HEK293 (cell line): ENCODE results near the gene TMCC2.

Experiments
- CTCF ChIA-PET: fragments of 350-600 bp; formaldehyde crosslinking; extraction: SDS; loops from one replicate; lab custom pipeline; 2021; ENCODE audit warnings: antibody characterized with exemption; lab: Yijun Ruan, JAX
- POLR2A ChIA-PET: fragments of 300-600 bp; formaldehyde crosslinking; extraction: SDS; loops from one replicate; lab custom pipeline; 2020; ENCODE audit warnings: antibody characterized with exemption, inconsistent platforms; lab: Yijun Ruan, JAX
- H3K27ac ChIP-seq: fragments of 200-500 bp; sonication (Bioruptor generic); 2 replicates; pipeline ENCODE4 v1.5.1; 2014; ENCODE audit warnings: low read depth, low read length, control low read depth, inconsistent platforms; ENCODE audit errors: extremely low read depth
- H3K36me3 ChIP-seq, 2 experiments: fragments of 200-500 bp in 1 of 2; sonication (Bioruptor generic) in 1 of 2; 1 replicate in 1 of 2; 2 replicates in 1 of 2; pipeline ENCODE4 v1.5.1; 2014 to 2017; ENCODE audit warnings: inconsistent platforms in 2 of 2, low read length in 2 of 2; ENCODE audit not compliant: control insufficient read depth in 2 of 2, insufficient read depth in 1 of 2
- H3K4me1 ChIP-seq: fragments of 200-500 bp; sonication (Bioruptor generic); 2 replicates; pipeline ENCODE4 v1.5.1; 2014; ENCODE audit warnings: mild to moderate bottlenecking, low read length, inconsistent platforms; ENCODE audit not compliant: control insufficient read depth, insufficient read depth
- H3K4me3 ChIP-seq: 2 replicates; pipeline ENCODE4 v1.5.1; 2011; ENCODE audit warnings: low read depth, mild to moderate bottlenecking, control low read depth, low read length, moderate library complexity
- H3K9me3 ChIP-seq: fragments of 200-500 bp; sonication (Bioruptor generic); 2 replicates; pipeline ENCODE4 v1.5.1; 2014; ENCODE audit warnings: low read depth, low read length, inconsistent platforms; ENCODE audit not compliant: control insufficient read depth, insufficient read depth
- GLI2 ChIP-seq: fragments of 450-650 bp; formaldehyde crosslinking; IDR thresholded peaks from 2 replicates; pipeline ENCODE4; 2017; ENCODE audit warnings: missing biosample characterization, missing genetic modification characterization, low read depth, borderline replicate concordance
- GLI4 ChIP-seq: fragments of 450-650 bp; formaldehyde crosslinking; IDR thresholded peaks from 2 replicates; pipeline ENCODE4 v1.5.1; 2016; ENCODE audit warnings: missing biosample characterization, missing genetic modification characterization
- GLIS2 ChIP-seq: fragments of 450-650 bp; formaldehyde crosslinking; IDR thresholded peaks from 2 replicates; pipeline ENCODE4 v1.5.1; 2016; ENCODE audit warnings: missing biosample characterization, missing genetic modification characterization
- HIC1 ChIP-seq: fragments of 450-650 bp; formaldehyde crosslinking; IDR thresholded peaks from 2 replicates; pipeline ENCODE4 v1.5.1; 2016; ENCODE audit warnings: missing biosample characterization, missing genetic modification characterization
- SETDB1 ChIP-seq: IDR thresholded peaks from one replicate; pipeline ENCODE4 v1.6.1; 2017; ENCODE audit warnings: mild to moderate bottlenecking, low read length, moderate library complexity, mixed read lengths; ENCODE audit not compliant: insufficient read length
- ZNF157 ChIP-seq: fragments of 450-650 bp; formaldehyde crosslinking; IDR thresholded peaks from 2 replicates; pipeline ENCODE4 v1.5.1; 2016; ENCODE audit warnings: missing biosample characterization, missing genetic modification characterization
- ZNF214 ChIP-seq: fragments of 450-650 bp; formaldehyde crosslinking; IDR thresholded peaks from 2 replicates; pipeline ENCODE4 v1.5.1; 2017; ENCODE audit warnings: missing biosample characterization, mild to moderate bottlenecking, missing genetic modification characterization, borderline replicate concordance
- ZNF248 ChIP-seq: fragments of 450-650 bp; formaldehyde crosslinking; IDR thresholded peaks from 2 replicates; pipeline ENCODE4 v1.5.1; 2017; ENCODE audit warnings: missing biosample characterization, missing genetic modification characterization
- ZNF335 ChIP-seq: fragments of 450-650 bp; formaldehyde crosslinking; conservative IDR thresholded peaks from 2 replicates; pipeline ENCODE4 v1.5.1; 2016; ENCODE audit warnings: missing biosample characterization, missing genetic modification characterization
- ZNF544 ChIP-seq: fragments of 450-650 bp; formaldehyde crosslinking; IDR thresholded peaks from 2 replicates; pipeline ENCODE4 v1.5.0; 2017; ENCODE audit warnings: missing biosample characterization, missing genetic modification characterization
- ZNF580 ChIP-seq: fragments of 450-650 bp; formaldehyde crosslinking; IDR thresholded peaks from 2 replicates; pipeline ENCODE4 v1.5.1; 2016; ENCODE audit warnings: missing biosample characterization, missing genetic modification characterization
- ZNF596 ChIP-seq: fragments of 450-650 bp; IDR thresholded peaks from 2 replicates; pipeline ENCODE4 v1.5.0; 2018; ENCODE audit warnings: missing biosample characterization, mild to moderate bottlenecking, missing genetic modification characterization, moderate library complexity
- ZNF610 ChIP-seq: fragments of 450-650 bp; formaldehyde crosslinking; IDR thresholded peaks from 2 replicates; pipeline ENCODE4 v1.5.1; 2016; ENCODE audit warnings: missing biosample characterization, missing genetic modification characterization, borderline replicate concordance
- ZNF624 ChIP-seq: fragments of 450-650 bp; formaldehyde crosslinking; IDR thresholded peaks from 2 replicates; pipeline ENCODE4 v1.5.1; 2017; ENCODE audit warnings: missing biosample characterization, missing genetic modification characterization
- ZNF654 ChIP-seq: fragments of 450-650 bp; formaldehyde crosslinking; IDR thresholded peaks from 2 replicates; pipeline ENCODE4 v1.5.1; 2016; ENCODE audit warnings: low read depth, missing biosample characterization, missing genetic modification characterization
- ZNF768 ChIP-seq: fragments of 450-650 bp; formaldehyde crosslinking; IDR thresholded peaks from 2 replicates; pipeline ENCODE4 v1.5.1; 2018; ENCODE audit warnings: missing biosample characterization, mild to moderate bottlenecking, missing genetic modification characterization
- ZSCAN30 ChIP-seq: fragments of 450-650 bp; IDR thresholded peaks from 2 replicates; pipeline ENCODE4 v1.5.1; 2018; ENCODE audit warnings: missing biosample characterization, mild to moderate bottlenecking, missing genetic modification characterization, moderate library complexity
- ZXDB ChIP-seq: fragments of 450-650 bp; formaldehyde crosslinking; IDR thresholded peaks from 2 replicates; pipeline ENCODE4 v1.5.1; 2016; ENCODE audit warnings: missing biosample characterization, missing genetic modification characterization
- TF ChIP-seq, protein P1 (sequence below): fragments of 450-650 bp; IDR thresholded peaks from 2 replicates; pipeline ENCODE4 v1.5.1; 2018; ENCODE audit warnings: missing biosample characterization, missing genetic modification characterization
- TF ChIP-seq, protein P2 (sequence below): fragments of 450-650 bp; formaldehyde crosslinking; IDR thresholded peaks from 2 replicates; pipeline ENCODE4 v1.5.1; 2017; ENCODE audit warnings: missing biosample characterization, missing genetic modification characterization
- TF ChIP-seq, protein P3 (sequence below): fragments of 450-650 bp; formaldehyde crosslinking; IDR thresholded peaks from 2 replicates; pipeline ENCODE4 v1.5.1; 2016; ENCODE audit warnings: missing biosample characterization, missing genetic modification characterization
- TF ChIP-seq, protein P4 (sequence below): fragments of 450-650 bp; formaldehyde crosslinking; IDR thresholded peaks from 2 replicates; pipeline ENCODE4 v1.5.1; 2016; ENCODE audit warnings: missing biosample characterization, missing genetic modification characterization

TMCC2 gene

DNA sequence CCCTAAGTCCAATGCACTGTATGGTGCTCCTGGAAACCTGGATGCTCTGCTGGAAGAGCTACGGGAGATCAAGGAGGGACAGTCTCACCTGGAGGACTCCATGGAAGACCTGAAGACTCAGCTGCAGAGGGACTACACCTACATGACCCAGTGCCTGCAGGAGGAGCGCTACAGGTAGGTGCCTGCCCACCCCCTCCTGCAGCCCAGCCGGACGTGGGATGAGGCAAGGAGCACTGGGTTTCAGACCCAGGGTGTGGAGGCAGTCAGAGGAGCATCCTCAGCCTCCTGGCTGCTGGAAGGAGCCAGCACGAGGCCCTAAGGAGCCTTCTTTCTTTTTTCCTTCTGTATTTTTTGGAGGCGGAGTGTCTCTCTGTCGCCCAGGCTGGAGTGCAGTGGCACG is 42.0 kb downstream of the TMCC2 start:
- Histone ChIP-seq H3K36me3 (peaks cover 0 to 16% of the 10 kb centered on the region in 2 experiments; a peak in 1 of 3 replicates), H3K4me3 (no peak overlapping the region)
- POLR2A ChIA-PET: interaction anchor here (1.0 kb wide), 1 partner anchor 52 kb away, joined by 3 read pairs; the partner anchor contains the start of gene NUAK2
- TF ChIP-seq GLIS2 (tag by site-specific recombination) (no peak), ZNF248 (no peak), ZNF596 (tag by site-specific recombination) (no peak), ZNF580 (tag by site-specific recombination) (no peak), ZNF157 (tag by site-specific recombination) (no peak), HIC1 (no peak), ZNF768 (tag by site-specific recombination) (no peak), ZNF335 (tag by site-specific recombination) (no peak)
- TF ChIP-seq, protein P1, sequence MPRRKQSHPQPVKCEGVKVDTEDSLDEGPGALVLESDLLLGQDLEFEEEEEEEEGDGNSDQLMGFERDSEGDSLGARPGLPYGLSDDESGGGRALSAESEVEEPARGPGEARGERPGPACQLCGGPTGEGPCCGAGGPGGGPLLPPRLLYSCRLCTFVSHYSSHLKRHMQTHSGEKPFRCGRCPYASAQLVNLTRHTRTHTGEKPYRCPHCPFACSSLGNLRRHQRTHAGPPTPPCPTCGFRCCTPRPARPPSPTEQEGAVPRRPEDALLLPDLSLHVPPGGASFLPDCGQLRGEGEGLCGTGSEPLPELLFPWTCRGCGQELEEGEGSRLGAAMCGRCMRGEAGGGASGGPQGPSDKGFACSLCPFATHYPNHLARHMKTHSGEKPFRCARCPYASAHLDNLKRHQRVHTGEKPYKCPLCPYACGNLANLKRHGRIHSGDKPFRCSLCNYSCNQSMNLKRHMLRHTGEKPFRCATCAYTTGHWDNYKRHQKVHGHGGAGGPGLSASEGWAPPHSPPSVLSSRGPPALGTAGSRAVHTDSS (tag by site-specific recombination): no peak
- TF ChIP-seq, protein P2, sequence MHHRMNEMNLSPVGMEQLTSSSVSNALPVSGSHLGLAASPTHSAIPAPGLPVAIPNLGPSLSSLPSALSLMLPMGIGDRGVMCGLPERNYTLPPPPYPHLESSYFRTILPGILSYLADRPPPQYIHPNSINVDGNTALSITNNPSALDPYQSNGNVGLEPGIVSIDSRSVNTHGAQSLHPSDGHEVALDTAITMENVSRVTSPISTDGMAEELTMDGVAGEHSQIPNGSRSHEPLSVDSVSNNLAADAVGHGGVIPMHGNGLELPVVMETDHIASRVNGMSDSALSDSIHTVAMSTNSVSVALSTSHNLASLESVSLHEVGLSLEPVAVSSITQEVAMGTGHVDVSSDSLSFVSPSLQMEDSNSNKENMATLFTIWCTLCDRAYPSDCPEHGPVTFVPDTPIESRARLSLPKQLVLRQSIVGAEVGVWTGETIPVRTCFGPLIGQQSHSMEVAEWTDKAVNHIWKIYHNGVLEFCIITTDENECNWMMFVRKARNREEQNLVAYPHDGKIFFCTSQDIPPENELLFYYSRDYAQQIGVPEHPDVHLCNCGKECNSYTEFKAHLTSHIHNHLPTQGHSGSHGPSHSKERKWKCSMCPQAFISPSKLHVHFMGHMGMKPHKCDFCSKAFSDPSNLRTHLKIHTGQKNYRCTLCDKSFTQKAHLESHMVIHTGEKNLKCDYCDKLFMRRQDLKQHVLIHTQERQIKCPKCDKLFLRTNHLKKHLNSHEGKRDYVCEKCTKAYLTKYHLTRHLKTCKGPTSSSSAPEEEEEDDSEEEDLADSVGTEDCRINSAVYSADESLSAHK (tag by site-specific recombination): no peak
- TF ChIP-seq, protein P3, sequence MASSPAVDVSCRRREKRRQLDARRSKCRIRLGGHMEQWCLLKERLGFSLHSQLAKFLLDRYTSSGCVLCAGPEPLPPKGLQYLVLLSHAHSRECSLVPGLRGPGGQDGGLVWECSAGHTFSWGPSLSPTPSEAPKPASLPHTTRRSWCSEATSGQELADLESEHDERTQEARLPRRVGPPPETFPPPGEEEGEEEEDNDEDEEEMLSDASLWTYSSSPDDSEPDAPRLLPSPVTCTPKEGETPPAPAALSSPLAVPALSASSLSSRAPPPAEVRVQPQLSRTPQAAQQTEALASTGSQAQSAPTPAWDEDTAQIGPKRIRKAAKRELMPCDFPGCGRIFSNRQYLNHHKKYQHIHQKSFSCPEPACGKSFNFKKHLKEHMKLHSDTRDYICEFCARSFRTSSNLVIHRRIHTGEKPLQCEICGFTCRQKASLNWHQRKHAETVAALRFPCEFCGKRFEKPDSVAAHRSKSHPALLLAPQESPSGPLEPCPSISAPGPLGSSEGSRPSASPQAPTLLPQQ (tag by site-specific recombination): no peak
- TF ChIP-seq, protein P4, sequence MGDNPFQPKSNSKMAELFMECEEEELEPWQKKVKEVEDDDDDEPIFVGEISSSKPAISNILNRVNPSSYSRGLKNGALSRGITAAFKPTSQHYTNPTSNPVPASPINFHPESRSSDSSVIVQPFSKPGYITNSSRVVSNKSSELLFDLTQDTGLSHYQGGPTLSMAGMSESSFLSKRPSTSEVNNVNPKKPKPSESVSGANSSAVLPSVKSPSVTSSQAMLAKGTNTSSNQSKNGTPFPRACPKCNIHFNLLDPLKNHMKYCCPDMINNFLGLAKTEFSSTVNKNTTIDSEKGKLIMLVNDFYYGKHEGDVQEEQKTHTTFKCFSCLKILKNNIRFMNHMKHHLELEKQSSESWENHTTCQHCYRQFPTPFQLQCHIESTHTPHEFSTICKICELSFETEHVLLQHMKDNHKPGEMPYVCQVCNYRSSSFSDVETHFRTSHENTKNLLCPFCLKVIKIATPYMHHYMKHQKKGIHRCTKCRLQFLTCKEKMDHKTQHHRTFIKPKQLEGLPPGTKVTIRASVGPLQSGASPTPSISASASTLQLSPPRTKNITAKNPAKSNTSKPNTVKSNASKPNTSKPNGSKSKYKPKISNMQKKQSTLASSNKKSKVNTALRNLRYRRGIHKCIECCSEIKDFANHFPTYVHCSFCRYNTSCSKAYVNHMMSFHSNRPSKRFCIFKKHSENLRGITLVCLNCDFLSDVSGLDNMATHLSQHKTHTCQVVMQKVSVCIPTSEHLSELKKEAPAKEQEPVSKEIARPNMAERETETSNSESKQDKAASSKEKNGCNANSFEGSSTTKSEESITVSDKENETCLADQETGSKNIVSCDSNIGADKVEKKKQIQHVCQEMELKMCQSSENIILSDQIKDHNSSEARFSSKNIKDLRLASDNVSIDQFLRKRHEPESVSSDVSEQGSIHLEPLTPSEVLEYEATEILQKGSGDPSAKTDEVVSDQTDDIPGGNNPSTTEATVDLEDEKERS (tag by site-specific recombination): no peak
- TF ChIP-seq, all 188 proteins: peak for 0
- CTCF ChIA-PET: interaction anchor here (1.0 to 11.8 kb wide), 5 partner anchors 9 to 253 kb away, joined by 3 to 669 read pairs (median 18); partner anchors contain the start of gene NUAK2
- Histone ChIP-seq H3K4me1 (peaks cover 5% of the 10 kb centered on the region; the same call in 1 of the 2 replicates), H3K9me3 (no peaks in the 10 kb centered on the region), H3K27ac (no peak overlapping the region)

DNA sequence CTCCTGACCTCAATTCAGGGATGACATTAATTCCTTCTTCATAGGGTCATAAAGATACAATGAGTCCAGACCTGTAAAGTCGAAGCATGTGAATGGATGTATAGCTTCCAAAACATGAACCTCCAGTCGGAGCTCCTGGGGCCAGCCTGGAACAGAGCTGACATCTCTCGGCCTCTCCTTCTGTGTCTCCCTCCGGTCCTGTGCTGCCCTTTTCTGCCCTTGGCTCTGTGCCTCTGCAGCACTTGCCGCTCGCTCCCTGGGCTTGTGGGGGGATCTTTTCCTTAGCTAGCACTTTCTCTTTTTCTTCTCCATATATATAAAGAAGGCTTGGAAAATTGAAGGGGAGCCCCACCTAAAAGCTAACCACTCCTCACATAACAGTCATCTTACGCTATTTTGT is 42.5 kb downstream of the TMCC2 start:
- H3K27ac ChIP-seq: no peak overlapping the region
- H3K9me3 ChIP-seq: no peaks in the 10 kb centered on the region
- CTCF ChIA-PET: interaction anchor here (1.0 to 11.8 kb wide), 6 partner anchors 10 to 254 kb away, joined by 3 to 669 read pairs (median 15); partner anchors contain the start of gene NUAK2
- POLR2A ChIA-PET: interaction anchor here (1.0 kb wide), 1 partner anchor 52 kb away, joined by 3 read pairs; the partner anchor contains the start of gene NUAK2
- H3K36me3 ChIP-seq: peaks cover 0 to 16% of the 10 kb centered on the region in 2 experiments; a peak in 1 of 3 replicates
- H3K4me3 ChIP-seq: no peak overlapping the region
- H3K4me1 ChIP-seq: peaks cover 5% of the 10 kb centered on the region; the same call in 1 of the 2 replicates
- TF ChIP-seq SETDB1 (no peak), ZNF214 (tag by site-specific recombination) (no peak), ZNF624 (tag by site-specific recombination) (no peak), GLI4 (tag by site-specific recombination) (no peak), ZNF544 (no peak), GLI2 (no peak), ZNF610 (no peak), ZSCAN30 (tag by site-specific recombination) (no peak), ZXDB (tag by site-specific recombination) (no peak), ZNF654 (tag by site-specific recombination) (no peak)
